Measurements from ENCODE around the gene AHCYL2. TPM values are rescaled to one million over a fixed set of nuclear protein-coding genes. Genes with fewer than 3 reads are reported as not detected.

Gene AHCYL2
- total RNA-seq, 4 donors from 2014 or later, result 93.7 to 635 (median 551) TPM

DNA sequence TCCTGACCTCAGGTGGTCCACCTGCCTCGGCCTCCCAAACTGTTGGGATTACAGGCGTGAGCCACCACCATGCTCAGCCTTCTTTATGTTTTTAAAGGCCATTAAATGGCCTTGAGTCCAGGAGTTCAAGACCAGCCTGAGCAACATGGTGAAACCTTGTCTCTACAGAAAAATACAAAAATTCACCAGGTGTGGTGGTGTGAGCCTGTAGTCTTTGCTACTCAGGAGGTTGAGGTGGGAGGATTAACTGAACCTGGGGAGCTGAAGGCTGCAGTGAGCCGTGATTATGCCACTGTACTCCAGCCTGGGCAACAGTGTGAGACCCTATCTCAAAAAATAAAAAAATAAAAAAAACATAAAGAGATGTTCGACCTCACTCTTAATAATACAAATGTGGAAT, 25.4 kb upstream of the AHCYL2 start:
- Histone ChIP-seq H3K36me3 (no peaks in the 10 kb centered on the region), H3K27me3 (no peaks in the 10 kb centered on the region), H3K4me3 (no peak overlapping the region), H3K27ac (no peak overlapping the region), H3K4me1 (no peaks in the 10 kb centered on the region), H3K9me3 (no peaks in the 10 kb centered on the region)
- in situ Hi-C loops (cut with MboI; ENCODE audit: low pct_ligation_motif_present in 1 of 4, low pct_unique_long_range_greater_than_20kb in 1 of 4, low sequenced_read_pairs in 3 of 4), result no loop called here
- TF ChIP-seq POLR2A (IDR thresholded peaks at IDR 0.05) (no peak), POLR2AphosphoS5 (IDR thresholded peaks at IDR 0.05) (no peak), EP300 (IDR thresholded peaks at IDR 0.05; ENCODE audit: low read depth) (no peak)
- TF ChIP-seq, protein P1, sequence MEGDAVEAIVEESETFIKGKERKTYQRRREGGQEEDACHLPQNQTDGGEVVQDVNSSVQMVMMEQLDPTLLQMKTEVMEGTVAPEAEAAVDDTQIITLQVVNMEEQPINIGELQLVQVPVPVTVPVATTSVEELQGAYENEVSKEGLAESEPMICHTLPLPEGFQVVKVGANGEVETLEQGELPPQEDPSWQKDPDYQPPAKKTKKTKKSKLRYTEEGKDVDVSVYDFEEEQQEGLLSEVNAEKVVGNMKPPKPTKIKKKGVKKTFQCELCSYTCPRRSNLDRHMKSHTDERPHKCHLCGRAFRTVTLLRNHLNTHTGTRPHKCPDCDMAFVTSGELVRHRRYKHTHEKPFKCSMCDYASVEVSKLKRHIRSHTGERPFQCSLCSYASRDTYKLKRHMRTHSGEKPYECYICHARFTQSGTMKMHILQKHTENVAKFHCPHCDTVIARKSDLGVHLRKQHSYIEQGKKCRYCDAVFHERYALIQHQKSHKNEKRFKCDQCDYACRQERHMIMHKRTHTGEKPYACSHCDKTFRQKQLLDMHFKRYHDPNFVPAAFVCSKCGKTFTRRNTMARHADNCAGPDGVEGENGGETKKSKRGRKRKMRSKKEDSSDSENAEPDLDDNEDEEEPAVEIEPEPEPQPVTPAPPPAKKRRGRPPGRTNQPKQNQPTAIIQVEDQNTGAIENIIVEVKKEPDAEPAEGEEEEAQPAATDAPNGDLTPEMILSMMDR (IDR thresholded peaks at IDR 0.05), result no peak
- intact Hi-C loops (cut with DNase I; ENCODE audit: low total_unique reads), result no loop called here
- WGBS, 2 donors (ENCODE audit: low coverage in 1 of 2), result 80 to 97% methylated on average over 1 to 4 of the region's 4 CpGs
- no peak for DNase-seq

DNA sequence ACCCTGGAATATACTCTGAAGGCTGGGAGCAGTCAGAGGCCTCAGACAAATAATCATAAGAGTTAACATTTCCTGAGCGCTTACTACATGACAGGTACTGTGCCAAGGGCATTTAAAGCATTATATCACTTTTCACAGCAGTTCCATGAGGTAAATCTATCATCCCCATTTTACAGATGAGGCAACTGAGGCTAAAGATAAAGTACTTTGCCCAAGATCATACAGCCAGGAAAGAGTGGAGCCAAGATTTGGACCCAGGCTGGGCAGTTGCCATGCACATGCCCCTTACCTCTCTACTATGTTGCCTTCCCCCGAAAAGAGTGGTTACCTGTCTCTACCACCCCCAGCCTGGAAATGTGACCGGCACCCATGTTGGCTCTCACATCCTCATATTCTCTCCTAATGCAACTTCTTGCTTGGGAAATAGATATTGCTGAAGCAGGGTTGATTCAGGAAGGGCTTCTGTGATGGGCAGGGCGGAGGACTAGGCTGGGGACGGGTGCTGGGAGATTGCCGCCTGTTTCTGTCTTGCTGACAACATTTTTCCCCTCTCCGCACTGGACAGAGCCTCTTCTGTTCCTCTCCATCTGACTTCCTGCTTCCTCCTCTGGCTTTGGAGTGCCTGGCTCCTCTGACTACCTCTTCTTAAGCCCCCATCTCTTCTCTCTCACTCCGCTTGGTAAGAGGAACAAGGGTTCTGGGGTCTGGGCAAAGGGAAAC, 22.6 kb upstream of the AHCYL2 start:
- no peaks in the 10 kb centered on the region for H3K9me3 ChIP-seq
- intact Hi-C loops (cut with DNase I; ENCODE audit: low total_unique reads), result no loop called here
- DNase-seq, result no peak
- WGBS, 2 donors (ENCODE audit: low coverage in 1 of 2), result 80 to 87% methylated on average over 5 to 8 of the region's 8 CpGs
- no peaks in the 10 kb centered on the region for H3K27me3 ChIP-seq
- H3K36me3 ChIP-seq, result no peaks in the 10 kb centered on the region
- H3K4me1 ChIP-seq, result no peaks in the 10 kb centered on the region
- in situ Hi-C loops (cut with MboI; ENCODE audit: low pct_ligation_motif_present in 1 of 4, low pct_unique_long_range_greater_than_20kb in 1 of 4, low sequenced_read_pairs in 3 of 4), result loop anchor here in 3 of 4 donors (25.0 kb wide), 1 partner anchor 260 kb away; no protein-coding TSS in a partner anchor
- H3K27ac ChIP-seq, result no peak overlapping the region
- H3K4me3 ChIP-seq, result no peak overlapping the region
- TF ChIP-seq, protein P1 (IDR thresholded peaks at IDR 0.05), result no peak
- no peak for TF ChIP-seq POLR2AphosphoS5 (IDR thresholded peaks at IDR 0.05)
- TF ChIP-seq POLR2A (IDR thresholded peaks at IDR 0.05), result no peak
- TF ChIP-seq EP300 (IDR thresholded peaks at IDR 0.05; ENCODE audit: low read depth), result no peak

DNA sequence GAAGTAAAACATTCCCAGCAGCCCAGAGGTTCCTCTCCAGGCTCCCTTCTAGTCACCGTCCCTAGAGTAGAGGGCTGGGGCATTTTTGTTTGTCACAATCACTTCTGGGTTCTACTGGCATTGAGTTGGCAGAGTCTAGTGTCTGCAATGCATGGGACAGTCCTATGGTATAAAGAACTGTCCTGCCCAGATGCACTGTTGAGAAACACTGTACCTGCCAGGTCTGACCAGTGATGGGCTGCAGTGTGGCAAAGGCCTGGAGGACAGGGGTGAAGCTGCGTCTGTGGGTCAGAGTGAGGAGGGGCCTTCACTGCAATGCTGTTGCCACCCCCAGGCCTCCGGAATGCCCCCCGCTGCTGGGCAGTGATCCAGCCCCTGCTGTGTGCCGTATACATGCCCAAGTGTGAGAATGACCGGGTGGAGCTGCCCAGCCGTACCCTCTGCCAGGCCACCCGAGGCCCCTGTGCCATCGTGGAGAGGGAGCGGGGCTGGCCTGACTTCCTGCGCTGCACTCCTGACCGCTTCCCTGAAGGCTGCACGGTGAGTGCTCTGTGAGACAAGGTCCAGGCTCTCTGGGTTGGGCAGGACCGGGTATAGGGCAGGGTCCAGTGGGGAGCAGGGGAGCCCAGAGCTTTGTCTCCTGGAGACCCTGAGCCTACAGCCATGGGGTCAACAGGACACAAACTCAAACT, 21.6 kb upstream of the AHCYL2 start:
- Histone ChIP-seq H3K9me3 (no peaks in the 10 kb centered on the region), H3K4me3 (no peak overlapping the region), H3K27ac (no peak overlapping the region), H3K27me3 (no peaks in the 10 kb centered on the region), H3K4me1 (no peaks in the 10 kb centered on the region), H3K36me3 (no peaks in the 10 kb centered on the region)
- intact Hi-C loops (cut with DNase I; ENCODE audit: low total_unique reads), result no loop called here
- no peak for DNase-seq
- WGBS, 2 donors (ENCODE audit: low coverage in 1 of 2), result 0 to 88% methylated on average over 1 to 14 of the region's 14 CpGs
- in situ Hi-C loops (cut with MboI; ENCODE audit: low pct_ligation_motif_present in 1 of 4, low pct_unique_long_range_greater_than_20kb in 1 of 4, low sequenced_read_pairs in 3 of 4), result loop anchor here in 3 of 4 donors (25.0 kb wide), 1 partner anchor 259 kb away; no protein-coding TSS in a partner anchor
- no peak for TF ChIP-seq EP300 (IDR thresholded peaks at IDR 0.05; ENCODE audit: low read depth)
- no peak for TF ChIP-seq POLR2AphosphoS5 (IDR thresholded peaks at IDR 0.05)
- no peak for TF ChIP-seq POLR2A (IDR thresholded peaks at IDR 0.05)
- TF ChIP-seq, protein P1 (IDR thresholded peaks at IDR 0.05), result no peak

DNA sequence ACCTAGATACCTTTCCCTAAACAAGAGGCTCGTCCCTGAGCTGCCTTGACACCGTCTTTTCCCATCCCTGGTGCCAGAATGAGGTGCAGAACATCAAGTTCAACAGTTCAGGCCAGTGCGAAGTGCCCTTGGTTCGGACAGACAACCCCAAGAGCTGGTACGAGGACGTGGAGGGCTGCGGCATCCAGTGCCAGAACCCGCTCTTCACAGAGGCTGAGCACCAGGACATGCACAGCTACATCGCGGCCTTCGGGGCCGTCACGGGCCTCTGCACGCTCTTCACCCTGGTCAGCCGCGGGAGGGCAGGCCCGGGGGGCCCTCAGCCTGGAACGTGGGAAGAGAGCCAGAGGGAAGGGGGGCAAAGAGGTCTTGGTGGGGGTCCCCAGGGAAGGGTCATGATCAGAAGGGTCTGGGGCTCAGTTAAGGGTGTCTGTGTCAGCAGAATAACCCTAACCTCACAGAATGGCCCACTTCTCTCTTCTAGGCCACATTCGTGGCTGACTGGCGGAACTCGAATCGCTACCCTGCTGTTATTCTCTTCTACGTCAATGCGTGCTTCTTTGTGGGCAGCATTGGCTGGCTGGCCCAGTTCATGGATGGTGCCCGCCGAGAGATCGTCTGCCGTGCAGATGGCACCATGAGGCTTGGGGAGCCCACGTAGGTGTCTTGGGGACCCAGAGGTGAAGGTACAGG, 19.6 kb upstream of the AHCYL2 start:
- 85% methylated on average over 29 of the region's 29 CpGs; no CpG with 5 or more reads in 1 of the 2 donors for WGBS, 2 donors (ENCODE audit: low coverage in 1 of 2)
- intact Hi-C loops (cut with DNase I; ENCODE audit: low total_unique reads), result no loop called here
- H3K27ac ChIP-seq, result no peak overlapping the region
- H3K4me3 ChIP-seq, result no peak overlapping the region
- TF ChIP-seq POLR2A (IDR thresholded peaks at IDR 0.05), result no peak
- TF ChIP-seq, protein P1 (IDR thresholded peaks at IDR 0.05), result no peak
- TF ChIP-seq EP300 (IDR thresholded peaks at IDR 0.05; ENCODE audit: low read depth), result no peak
- no peak for TF ChIP-seq POLR2AphosphoS5 (IDR thresholded peaks at IDR 0.05)
- no peaks in the 10 kb centered on the region for H3K27me3 ChIP-seq
- H3K36me3 ChIP-seq, result no peaks in the 10 kb centered on the region
- H3K4me1 ChIP-seq, result no peaks in the 10 kb centered on the region
- in situ Hi-C loops (cut with MboI; ENCODE audit: low pct_ligation_motif_present in 1 of 4, low pct_unique_long_range_greater_than_20kb in 1 of 4, low sequenced_read_pairs in 3 of 4), result loop anchor here in 3 of 4 donors (25.0 kb wide), 1 partner anchor 257 kb away; no protein-coding TSS in a partner anchor
- no peak for DNase-seq
- no peaks in the 10 kb centered on the region for H3K9me3 ChIP-seq
